ENCODE results near the gene RFPL3.

DNA sequence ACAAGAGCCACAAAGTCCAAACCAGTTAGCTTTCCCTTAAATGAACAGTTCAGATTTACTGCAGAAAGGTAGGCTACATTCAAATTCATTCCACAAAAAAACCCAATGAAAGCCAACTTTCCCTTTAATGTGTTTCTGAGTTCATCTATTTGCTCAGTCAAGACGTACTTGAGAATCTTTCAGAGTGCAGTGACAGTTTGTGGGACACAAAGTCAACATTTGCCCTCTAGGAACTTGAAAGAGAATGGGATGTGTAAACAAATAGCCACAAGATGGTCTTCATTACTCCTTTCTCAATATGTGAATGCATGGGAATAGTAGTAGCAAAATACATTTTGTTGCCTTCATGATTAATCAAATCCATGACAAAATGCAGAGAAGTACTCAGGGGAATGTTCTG is 38.6 kb downstream of the RFPL3 start:
- no peak for TF ChIP-seq EZH2 (IDR thresholded peaks at IDR 0.05; ENCODE audit: insufficient read depth, low read length)
- TF ChIP-seq, protein P1, sequence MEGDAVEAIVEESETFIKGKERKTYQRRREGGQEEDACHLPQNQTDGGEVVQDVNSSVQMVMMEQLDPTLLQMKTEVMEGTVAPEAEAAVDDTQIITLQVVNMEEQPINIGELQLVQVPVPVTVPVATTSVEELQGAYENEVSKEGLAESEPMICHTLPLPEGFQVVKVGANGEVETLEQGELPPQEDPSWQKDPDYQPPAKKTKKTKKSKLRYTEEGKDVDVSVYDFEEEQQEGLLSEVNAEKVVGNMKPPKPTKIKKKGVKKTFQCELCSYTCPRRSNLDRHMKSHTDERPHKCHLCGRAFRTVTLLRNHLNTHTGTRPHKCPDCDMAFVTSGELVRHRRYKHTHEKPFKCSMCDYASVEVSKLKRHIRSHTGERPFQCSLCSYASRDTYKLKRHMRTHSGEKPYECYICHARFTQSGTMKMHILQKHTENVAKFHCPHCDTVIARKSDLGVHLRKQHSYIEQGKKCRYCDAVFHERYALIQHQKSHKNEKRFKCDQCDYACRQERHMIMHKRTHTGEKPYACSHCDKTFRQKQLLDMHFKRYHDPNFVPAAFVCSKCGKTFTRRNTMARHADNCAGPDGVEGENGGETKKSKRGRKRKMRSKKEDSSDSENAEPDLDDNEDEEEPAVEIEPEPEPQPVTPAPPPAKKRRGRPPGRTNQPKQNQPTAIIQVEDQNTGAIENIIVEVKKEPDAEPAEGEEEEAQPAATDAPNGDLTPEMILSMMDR (IDR thresholded peaks at IDR 0.05; ENCODE audit: insufficient read depth, low read depth, low read length): no peak
